PC-9 (cell line): ENCODE data around the gene OR6F1. TPM values are rescaled to one million over a fixed set of nuclear protein-coding genes. Genes with fewer than 3 reads are reported as not detected.

ENCODE experiments used
- BruUV-seq: library from RNA; stranded (reverse); fragments of 400-500 nt; replicated peaks from 2 replicates; lab custom pipeline; 2021; lab: Mats Ljungman, UMichigan
- CTCF ChIA-PET: fragments of 300-600 bp; sonication (Branson Sonifier 250); formaldehyde crosslinking; loops from one replicate; lab custom pipeline; 2022; ENCODE audit warnings: antibody characterized with exemption; lab: Charles Lee
- POLR2A ChIA-PET: fragments of 300-600 bp; sonication (Branson Sonifier 250); formaldehyde crosslinking; loops from one replicate; lab custom pipeline; 2022; ENCODE audit warnings: antibody characterized with exemption; ENCODE audit not compliant: unreplicated experiment; lab: Charles Lee
- DNase-seq, 2 experiments: peaks; one replicate each; pipeline versions ENCODE4 v3.0.0 to v3.0.0-alpha.2; 2015 to 2022; ENCODE audit warnings: mixed read lengths in 1 of 2
- H2AFZ ChIP-seq: fragments of 200-600 bp; sonication (generic); 2 replicates; pipeline ENCODE4 v1.8.1; 2017; ENCODE audit warnings: antibody characterized with exemption
- H3F3A ChIP-seq: fragments of 200-600 bp; sonication (generic); 2 replicates; pipeline ENCODE4 v1.8.1; 2017; ENCODE audit warnings: antibody characterized with exemption, mild to moderate bottlenecking, low read depth; ENCODE audit not compliant: insufficient read depth
- H3K27ac ChIP-seq: fragments of 200-600 bp; sonication (generic); 2 replicates; pipeline ENCODE4 v1.6.1; 2016; ENCODE audit warnings: mixed run types
- H3K27me3 ChIP-seq: fragments of 200-600 bp; sonication (generic); 2 replicates; pipeline ENCODE4 v1.6.1; 2016; ENCODE audit warnings: low read depth, mixed run types; ENCODE audit not compliant: insufficient read depth
- H3K36me3 ChIP-seq: fragments of 200-600 bp; sonication (generic); 2 replicates; pipeline ENCODE4 v1.6.1; 2016; ENCODE audit warnings: low read depth, mixed run types
- H3K4me1 ChIP-seq: fragments of 200-600 bp; sonication (generic); replicated peaks from 2 replicates; pipeline ENCODE4 v1.6.1; 2016; ENCODE audit warnings: mixed run types; ENCODE audit not compliant: insufficient read depth
- H3K4me2 ChIP-seq: fragments of 200-600 bp; sonication (generic); 2 replicates; pipeline ENCODE4 v1.6.1; 2017; ENCODE audit warnings: mixed run types
- H3K4me3 ChIP-seq: fragments of 200-600 bp; sonication (generic); 2 replicates; pipeline ENCODE4 v1.6.1; 2016; ENCODE audit warnings: mixed run types
- H3K79me2 ChIP-seq: fragments of 200-600 bp; sonication (generic); 2 replicates; pipeline ENCODE4 v1.6.1; 2017; ENCODE audit warnings: low read depth, mixed run types
- H3K9me2 ChIP-seq: fragments of 200-600 bp; sonication (generic); 2 replicates; pipeline ENCODE4 v1.8.1; 2017; ENCODE audit warnings: mild to moderate bottlenecking; ENCODE audit not compliant: insufficient read depth
- H3K9me3 ChIP-seq: fragments of 200-600 bp; sonication (generic); 2 replicates; pipeline ENCODE4 v1.8.1; 2016; ENCODE audit warnings: low read depth; ENCODE audit not compliant: insufficient read depth
- H4K20me1 ChIP-seq: fragments of 200-600 bp; sonication (generic); 2 replicates; pipeline ENCODE4 v1.8.1; 2017; ENCODE audit not compliant: insufficient read depth
- EZH2 ChIP-seq: fragments of 200-600 bp; sonication (generic); IDR thresholded peaks from 2 replicates; pipeline ENCODE4 v1.8.0; 2017; ENCODE audit warnings: antibody characterized with exemption, low read depth
- intact Hi-C: fragments of 100-400 bp; cut with micrococcal nuclease; formaldehyde crosslinking; loops from one replicate; pipeline ENCODE4 v1.10.0; 2022; ENCODE audit not compliant: unreplicated experiment
- total RNA-seq: library from RNA; stranded (reverse); gene quantifications from 2 replicates; pipeline ENCODE4 v1.2.3, GENCODE V29; 2021
- TF ChIP-seq, protein P1 (sequence below): fragments of 200-600 bp; sonication (generic); conservative IDR thresholded peaks from 2 replicates; pipeline ENCODE4 v1.6.1; 2017; ENCODE audit warnings: mixed run types, antibody characterized with exemption, mild to moderate bottlenecking, moderate library complexity

Gene OR6F1
- total RNA-seq, 1 experiment from 2014 or later: not detected

DNA sequence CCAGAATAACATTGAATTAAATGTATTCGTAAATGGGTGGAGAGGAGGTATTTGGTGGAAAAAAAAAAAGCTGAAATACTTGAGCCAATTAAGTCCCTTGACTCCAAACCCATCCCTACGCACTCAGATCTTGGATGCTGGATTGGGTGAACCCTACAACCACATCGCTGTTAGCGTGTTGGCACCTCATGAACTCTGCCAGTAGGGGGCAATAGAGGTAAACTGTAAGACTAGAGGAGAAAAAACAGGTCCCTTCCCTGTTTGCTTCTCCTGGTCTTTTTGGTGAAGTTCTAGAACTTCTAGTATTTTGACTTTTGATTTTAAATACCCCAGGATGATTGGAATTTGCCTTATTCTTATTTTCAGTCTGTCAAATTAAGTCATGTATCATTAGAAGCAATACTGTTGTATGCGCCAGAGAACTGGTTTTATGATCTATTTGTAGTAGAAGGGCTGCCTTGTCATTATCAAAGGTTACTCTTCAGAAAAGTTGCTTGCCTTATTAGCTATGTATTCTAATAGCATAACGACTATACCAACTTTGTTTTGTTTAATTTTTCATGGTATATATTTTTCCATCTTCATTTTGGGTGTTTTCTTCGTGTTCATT is 35.1 kb downstream of the OR6F1 start:
- no peaks in the 10 kb centered on the region for H3F3A ChIP-seq
- no peaks in the 10 kb centered on the region for H3K4me1 ChIP-seq
- no peak overlapping the region for H3K4me2 ChIP-seq
- no TSS peak for BruUV-seq
- no peaks in the 10 kb centered on the region for H3K36me3 ChIP-seq
- intact Hi-C loops: no loop called here
- TF ChIP-seq EZH2: no peak
- TF ChIP-seq, protein P1, sequence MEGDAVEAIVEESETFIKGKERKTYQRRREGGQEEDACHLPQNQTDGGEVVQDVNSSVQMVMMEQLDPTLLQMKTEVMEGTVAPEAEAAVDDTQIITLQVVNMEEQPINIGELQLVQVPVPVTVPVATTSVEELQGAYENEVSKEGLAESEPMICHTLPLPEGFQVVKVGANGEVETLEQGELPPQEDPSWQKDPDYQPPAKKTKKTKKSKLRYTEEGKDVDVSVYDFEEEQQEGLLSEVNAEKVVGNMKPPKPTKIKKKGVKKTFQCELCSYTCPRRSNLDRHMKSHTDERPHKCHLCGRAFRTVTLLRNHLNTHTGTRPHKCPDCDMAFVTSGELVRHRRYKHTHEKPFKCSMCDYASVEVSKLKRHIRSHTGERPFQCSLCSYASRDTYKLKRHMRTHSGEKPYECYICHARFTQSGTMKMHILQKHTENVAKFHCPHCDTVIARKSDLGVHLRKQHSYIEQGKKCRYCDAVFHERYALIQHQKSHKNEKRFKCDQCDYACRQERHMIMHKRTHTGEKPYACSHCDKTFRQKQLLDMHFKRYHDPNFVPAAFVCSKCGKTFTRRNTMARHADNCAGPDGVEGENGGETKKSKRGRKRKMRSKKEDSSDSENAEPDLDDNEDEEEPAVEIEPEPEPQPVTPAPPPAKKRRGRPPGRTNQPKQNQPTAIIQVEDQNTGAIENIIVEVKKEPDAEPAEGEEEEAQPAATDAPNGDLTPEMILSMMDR: peak; percentile 73
- no peaks in the 10 kb centered on the region for H4K20me1 ChIP-seq
- H2AFZ ChIP-seq: no peak overlapping the region
- H3K79me2 ChIP-seq: no peaks in the 10 kb centered on the region
- ChIA-PET POLR2A (no interaction called here), CTCF (no interaction called here)
- no peak overlapping the region for H3K27ac ChIP-seq
- DNase-seq: peak in 1 of 2 experiments; percentile 9
- H3K9me3 ChIP-seq: no peaks in the 10 kb centered on the region
- no peaks in the 10 kb centered on the region for H3K9me2 ChIP-seq
- H3K4me3 ChIP-seq: no peak overlapping the region
- no peaks in the 10 kb centered on the region for H3K27me3 ChIP-seq

DNA sequence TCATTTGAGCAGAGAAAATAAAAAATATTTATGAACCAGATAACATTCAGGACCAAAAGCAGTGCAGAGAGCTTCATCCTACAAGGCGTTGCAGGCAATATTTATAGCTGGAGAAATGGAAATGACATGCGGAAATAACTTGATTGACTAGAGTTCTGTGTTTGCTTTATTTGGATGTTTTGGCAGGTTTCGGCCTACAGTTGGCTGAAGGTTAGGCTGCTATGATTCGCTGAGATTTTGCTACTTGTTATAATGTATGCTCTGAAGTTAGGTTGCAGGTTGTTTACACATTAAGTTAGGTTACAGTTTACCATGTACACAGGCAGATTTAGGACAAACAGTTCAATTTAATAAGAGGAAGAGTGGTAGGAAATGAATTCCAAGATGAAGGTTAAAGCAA is 36.3 kb downstream of the OR6F1 start:
- Histone ChIP-seq H3K9me2 (no peaks in the 10 kb centered on the region), H3K27ac (no peak overlapping the region), H3K4me1 (no peaks in the 10 kb centered on the region), H3K9me3 (no peaks in the 10 kb centered on the region), H4K20me1 (no peaks in the 10 kb centered on the region), H2AFZ (no peak overlapping the region), H3K79me2 (no peaks in the 10 kb centered on the region), H3K36me3 (no peaks in the 10 kb centered on the region), H3K4me3 (no peak overlapping the region), H3F3A (no peaks in the 10 kb centered on the region), H3K4me2 (no peak overlapping the region), H3K27me3 (no peaks in the 10 kb centered on the region)
- TF ChIP-seq EZH2: no peak
- TF ChIP-seq, protein P1: no peak
- POLR2A ChIA-PET: no interaction called here
- intact Hi-C loops: no loop called here
- no TSS peak for BruUV-seq
- DNase-seq: no peak
- CTCF ChIA-PET: no interaction called here

DNA sequence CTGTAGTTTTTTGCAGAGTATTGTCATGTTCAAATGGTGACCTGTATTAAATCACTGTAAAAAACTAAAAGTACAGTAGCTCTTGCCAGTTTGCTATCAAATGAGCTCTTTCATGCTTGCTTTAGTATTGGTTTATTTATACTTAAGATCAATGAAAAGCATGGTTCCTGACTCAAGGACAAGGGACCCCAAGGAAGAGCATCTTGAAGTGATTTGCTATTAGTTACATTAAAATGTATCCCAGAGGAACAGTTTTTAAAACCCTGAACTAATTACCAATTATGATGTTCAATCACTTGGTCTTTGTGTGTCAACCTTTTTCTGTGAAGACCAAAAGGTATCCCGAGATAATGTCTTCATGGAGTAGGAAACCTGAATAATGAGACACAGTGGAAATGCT is 36.8 kb downstream of the OR6F1 start, which contains the start of gene OR13G1:
OR13G1 (minus strand) TSS at position 101 of the 400 bp plus-strand sequence. CDS start 6,698 bp downstream, outside the sequence.
- no TSS peak for BruUV-seq
- Histone ChIP-seq H3K27me3 (no peaks in the 10 kb centered on the region), H3K27ac (no peak within 1 kb of the TSS), H2AFZ (no peak within 1 kb of the TSS), H3K79me2 (no peaks in the 10 kb centered on the region), H3K4me3 (no peak within 1 kb of the TSS), H3K4me2 (no peak within 1 kb of the TSS), H3K4me1 (no peaks in the 10 kb centered on the region), H3K36me3 (no peaks in the 10 kb centered on the region), H4K20me1 (no peaks in the 10 kb centered on the region), H3F3A (no peaks in the 10 kb centered on the region), H3K9me3 (no peaks in the 10 kb centered on the region), H3K9me2 (no peaks in the 10 kb centered on the region)
- DNase-seq: no peak
- intact Hi-C loops: no loop called here
- ChIA-PET CTCF (no interaction called here), POLR2A (no interaction called here)
- TF ChIP-seq, protein P1: no peak
- no peak for TF ChIP-seq EZH2
